WTC11 (cell line): ENCODE data around the gene HOXB8.

Experiments
- ATF1 ChIP-seq: sonication (generic); formaldehyde crosslinking; IDR thresholded peaks from 2 replicates; pipeline ENCODE4 v1.8.1; 2023; ENCODE audit warnings: mild to moderate bottlenecking, moderate library complexity, missing genetic modification reagents
- CTCF ChIP-seq: fragments of 200-600 bp; IDR thresholded peaks from 2 replicates; pipeline ENCODE4 v1.8.0; 2022; ENCODE audit warnings: antibody characterized with exemption
- JUN ChIP-seq: sonication (generic); formaldehyde crosslinking; IDR thresholded peaks from 2 replicates; pipeline ENCODE4 v1.8.0; 2023; ENCODE audit warnings: mild to moderate bottlenecking, missing genetic modification reagents
- NFYB ChIP-seq: sonication (generic); formaldehyde crosslinking; conservative IDR thresholded peaks from 2 replicates; pipeline ENCODE4 v1.8.0; 2022; ENCODE audit warnings: low read depth, missing genetic modification reagents
- NR1H2 ChIP-seq: sonication (generic); formaldehyde crosslinking; IDR thresholded peaks from 2 replicates; pipeline ENCODE4 v1.9.0; 2021; ENCODE audit warnings: mild to moderate bottlenecking, moderate library complexity, missing genetic modification reagents
- TCF7 ChIP-seq: sonication (generic); formaldehyde crosslinking; IDR thresholded peaks from 2 replicates; pipeline ENCODE4 v1.8.0; 2022; ENCODE audit warnings: mild to moderate bottlenecking, low read depth, missing genetic modification reagents, moderate library complexity
- USF2 ChIP-seq: sonication (generic); formaldehyde crosslinking; IDR thresholded peaks from 2 replicates; pipeline ENCODE4 v1.8.1; 2023; ENCODE audit warnings: mild to moderate bottlenecking, missing genetic modification reagents, moderate library complexity
- ZNF138 ChIP-seq: sonication (generic); formaldehyde crosslinking; conservative IDR thresholded peaks from 2 replicates; pipeline ENCODE4 v1.8.1; 2022; ENCODE audit warnings: mild to moderate bottlenecking, moderate library complexity, missing genetic modification reagents
- ZNF281 ChIP-seq: sonication (generic); formaldehyde crosslinking; IDR thresholded peaks from 2 replicates; pipeline ENCODE4 v1.8.0; 2023; ENCODE audit warnings: mild to moderate bottlenecking, missing genetic modification reagents

- TF ChIP-seq USF2 (CRISPR knock-in tag) (no peak), TCF7 (no peak), CTCF (no peak), NFYB (no peak), NR1H2 (CRISPR knock-in tag) (no peak), JUN (CRISPR knock-in tag) (no peak), ZNF138 (no peak), ATF1 (CRISPR knock-in tag) (no peak), ZNF281 (CRISPR knock-in tag) (no peak)
Observed at GRCh38 chr17:48588528-48588927, 26.6 kb downstream of the HOXB8 start.
